ENCODE data around the gene KIF15.
"Not testable (repeated sequence)": the region's sequence is repeated elsewhere in the genome, so short reads cannot be mapped to it uniquely, and the experiment has no call there.

KIF15 gene

GRCh38 chr3:44761424-44762169 lies at the start of gene KIF15, which contains the start of gene KIAA1143:
KIF15 (plus strand) TSS chr3:44761794; CDS start chr3:44761866, 72 bp downstream.
KIAA1143 (minus strand) TSS chr3:44761619; CDS start chr3:44761602, 17 bp downstream.
- DNase-seq, result peak; percentile 94

- peak; percentile 66 for DNase-seq
Observed at GRCh38 chr3:44712455-44713075, 49.0 kb upstream of the KIF15 start, which contains the start of gene ZNF502. ZNF502 (plus strand) TSS chr3:44712660; CDS start chr3:44720262, 7,602 bp downstream.

GRCh38 chr3:44721231-44722102 lies 40.1 kb upstream of the KIF15 start:
- DNase-seq, result no peak

GRCh38 chr3:44722103-44722401 lies 39.5 kb upstream of the KIF15 start:
- no peak for DNase-seq

GRCh38 chr3:44729384-44729910 lies 32.1 kb upstream of the KIF15 start, which contains the start of gene ZNF501:
ZNF501 (plus strand) TSS chr3:44729635; CDS start chr3:44734422, 4,787 bp downstream.
- DNase-seq, result peak; percentile 94

- DNase-seq, result no peak
Observed at GRCh38 chr3:44734646-44735168, 26.9 kb upstream of the KIF15 start.

GRCh38 chr3:44761101-44761423 lies 532 bp upstream of the KIF15 start:
- DNase-seq, result no peak

- no peak for DNase-seq
Observed at GRCh38 chr3:44762170-44762677, 630 bp downstream of the KIF15 start.

GRCh38 chr3:44762690-44763089 lies 1.1 kb downstream of the KIF15 start:
- DNase-seq, result no peak

GRCh38 chr3:44764248-44764647 lies 2.7 kb downstream of the KIF15 start:
- no peak for DNase-seq

- DNase-seq, result no peak
Observed at GRCh38 chr3:44771424-44772098, 10.0 kb downstream of the KIF15 start.

- DNase-seq, result peak; percentile 2
Observed at GRCh38 chr3:44772099-44772442, 10.5 kb downstream of the KIF15 start.

- no peak for DNase-seq
Observed at GRCh38 chr3:44782891-44783290, 21.3 kb downstream of the KIF15 start.

- DNase-seq, result no peak
Observed at GRCh38 chr3:44795197-44795596, 33.6 kb downstream of the KIF15 start.

GRCh38 chr3:44802011-44802410 lies 40.4 kb downstream of the KIF15 start:
- no peak for DNase-seq

- DNase-seq, result no peak
Observed at GRCh38 chr3:44803298-44803697, 41.7 kb downstream of the KIF15 start.

GRCh38 chr3:44805960-44806359 lies 44.4 kb downstream of the KIF15 start:
- no peak for DNase-seq

GRCh38 chr3:44814751-44815150 lies 53.2 kb downstream of the KIF15 start:
- DNase-seq, result no peak

GRCh38 chr3:44816334-44816733 lies 54.7 kb downstream of the KIF15 start:
- DNase-seq, result not testable (repeated sequence)

GRCh38 chr3:44821206-44821605 lies 59.6 kb downstream of the KIF15 start:
- not testable (repeated sequence) for DNase-seq

- DNase-seq, result no peak
Observed at GRCh38 chr3:44825264-44825925, 63.8 kb downstream of the KIF15 start.

GRCh38 chr3:44827196-44827595 lies 65.6 kb downstream of the KIF15 start:
- no peak for DNase-seq
